Left ventricle myocardium inferior (tissue), 1 donor: ENCODE measurements around the gene MAGEB17. TPM values are rescaled to one million over a fixed set of nuclear protein-coding genes. Genes with fewer than 3 reads are reported as not detected.
"Not testable (repeated sequence)": the region's sequence is repeated elsewhere in the genome, so short reads cannot be mapped to it uniquely, and the experiment has no call there.

ENCODE experiments used
- DNase-seq: peaks from one replicate; pipeline ENCODE4 v3.0.0-alpha.2; 2020
- H3K27ac ChIP-seq: fragments of 200-600 bp; replicated peaks from 2 replicates; pipeline ENCODE4 v1.8.0; 2021
- H3K27me3 ChIP-seq: fragments of 200-600 bp; 2 replicates; pipeline ENCODE4 v1.8.0; 2021; ENCODE audit warnings: low read depth
- H3K36me3 ChIP-seq: fragments of 200-600 bp; 2 replicates; pipeline ENCODE4 v1.8.0; 2021
- H3K4me1 ChIP-seq: fragments of 200-600 bp; 2 replicates; pipeline ENCODE4 v1.8.0; 2021
- H3K4me3 ChIP-seq: fragments of 200-600 bp; 2 replicates; pipeline ENCODE4 v1.8.0; 2021; ENCODE audit warnings: mild to moderate bottlenecking, moderate library complexity
- H3K9me3 ChIP-seq: fragments of 200-600 bp; replicated peaks from 2 replicates; pipeline ENCODE4 v1.8.0; 2021
- CTCF ChIP-seq: fragments of 200-600 bp; IDR thresholded peaks from 2 replicates; pipeline ENCODE4 v1.8.0; 2021; ENCODE audit warnings: antibody characterized with exemption, mild to moderate bottlenecking, borderline replicate concordance
- intact Hi-C: fragments of 100-400 bp; cut with micrococcal nuclease; formaldehyde crosslinking; loops from one replicate; pipeline ENCODE4 v1.11.0; 2022
- total RNA-seq: library from RNA; stranded (reverse); fragmentation: NEBNext Ultra II Directional; extraction: Animal tissue kit (Norgen Biotek cat#: 25700); gene quantifications from one replicate; pipeline ENCODE4 v1.2.1, GENCODE V29; 2021
- donor health status: DM: no; HTN: yes; CAD: no; lungs with severe emphysema.

The MAGEB17 gene
- total RNA-seq, 1 donor from 2014 or later = not detected

DNA sequence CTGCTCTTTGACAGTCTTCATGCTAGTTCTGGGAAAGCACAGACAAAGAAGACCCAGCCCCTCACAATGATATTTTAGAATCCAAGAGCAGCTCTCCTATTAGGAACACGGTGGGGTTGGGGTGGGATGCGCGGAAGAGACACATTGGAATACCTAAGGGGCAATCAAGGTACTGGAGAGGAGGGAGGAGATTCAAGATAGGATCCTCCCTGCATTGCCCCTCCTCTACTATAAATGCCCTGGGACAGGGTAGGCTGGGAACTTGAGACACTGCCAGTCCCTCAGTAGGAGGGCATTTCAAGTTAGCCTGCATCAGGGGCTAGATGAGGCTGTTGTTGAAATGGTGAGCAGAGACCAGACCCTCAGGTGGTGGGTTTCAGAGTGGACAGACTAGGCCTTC lies 5.1 kb downstream of the MAGEB17 start:
- intact Hi-C loops = no loop called here
- no peak overlapping the region for H3K4me3 ChIP-seq
- H3K9me3 ChIP-seq = no peaks in the 10 kb centered on the region
- no peaks in the 10 kb centered on the region for H3K4me1 ChIP-seq
- no peak for TF ChIP-seq CTCF
- no peak overlapping the region for H3K27ac ChIP-seq
- no peaks in the 10 kb centered on the region for H3K36me3 ChIP-seq
- no peaks in the 10 kb centered on the region for H3K27me3 ChIP-seq
- DNase-seq = no peak

DNA sequence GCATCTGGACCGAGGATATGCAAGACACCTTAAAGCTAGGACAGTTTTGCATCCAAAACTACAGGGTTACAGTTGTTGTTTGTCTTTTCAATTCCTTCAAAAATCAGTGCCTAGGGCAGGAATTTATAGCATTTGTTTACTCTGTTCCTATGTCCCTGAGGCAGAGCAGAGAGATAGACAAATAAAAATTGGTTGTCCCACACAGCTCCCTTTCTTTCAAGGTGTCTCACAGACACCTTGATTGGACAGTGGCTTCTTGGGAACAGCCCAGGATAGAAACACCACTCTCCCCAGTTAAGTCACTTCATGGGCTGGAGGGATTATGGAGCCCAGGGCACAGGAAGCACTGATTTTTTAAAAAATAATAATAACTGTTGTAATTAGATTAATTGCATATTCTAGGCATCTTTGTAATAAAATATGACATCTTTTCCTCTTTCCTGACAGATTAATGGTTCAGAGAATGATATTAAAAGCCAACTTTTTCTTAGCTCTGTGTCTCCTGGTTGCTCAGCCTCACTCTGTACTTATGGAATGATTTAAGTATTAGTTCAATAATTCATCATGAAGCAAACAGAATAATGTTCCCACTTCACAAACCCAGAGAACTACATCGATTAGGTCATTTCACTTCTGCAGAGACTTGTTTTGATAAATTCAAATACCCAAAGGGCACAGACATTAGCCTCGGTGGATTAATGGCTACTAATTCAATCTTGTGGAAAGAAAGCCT lies 8.2 kb downstream of the MAGEB17 start:
- H3K27ac ChIP-seq = no peak overlapping the region
- intact Hi-C loops = no loop called here
- H3K36me3 ChIP-seq = no peaks in the 10 kb centered on the region
- no peaks in the 10 kb centered on the region for H3K27me3 ChIP-seq
- TF ChIP-seq CTCF = no peak
- DNase-seq = no peak
- no peaks in the 10 kb centered on the region for H3K4me1 ChIP-seq
- no peak overlapping the region for H3K4me3 ChIP-seq
- no peaks in the 10 kb centered on the region for H3K9me3 ChIP-seq

- DNase-seq = no peak
- intact Hi-C loops = no loop called here
- Histone ChIP-seq H3K4me3 (no peak overlapping the region), H3K4me1 (no peaks in the 10 kb centered on the region), H3K9me3 (no peaks in the 10 kb centered on the region), H3K27ac (no peak overlapping the region), H3K27me3 (no peaks in the 10 kb centered on the region), H3K36me3 (no peaks in the 10 kb centered on the region)
- no peak for TF ChIP-seq CTCF
Observed at GRCh38 chrX:16177260-16177659, 10.0 kb downstream of the MAGEB17 start.

DNA sequence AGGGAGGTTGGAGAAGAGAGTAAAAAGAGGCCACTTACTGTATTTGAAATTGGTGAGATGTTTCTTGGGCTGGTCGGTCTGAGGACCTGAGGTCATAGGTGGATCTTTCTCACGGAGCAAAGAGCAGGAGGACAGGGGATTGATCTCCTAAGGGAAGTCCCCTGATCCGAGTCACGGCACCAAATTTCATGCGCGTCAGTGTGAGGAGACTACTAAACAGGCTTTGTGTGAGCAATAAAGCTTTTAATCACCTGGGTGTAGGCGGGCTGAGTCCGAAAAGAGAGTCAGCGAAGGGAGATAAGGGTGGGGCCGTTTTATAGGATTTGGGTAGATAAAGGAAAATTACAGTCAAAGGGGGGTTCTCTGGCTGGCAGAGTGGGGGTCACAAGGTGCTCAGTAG lies 16.6 kb downstream of the MAGEB17 start:
- H3K36me3 ChIP-seq, H3K9me3 ChIP-seq, H3K27ac ChIP-seq, H3K27me3 ChIP-seq, intact Hi-C loops, H3K4me1 ChIP-seq, H3K4me3 ChIP-seq, DNase-seq: not testable (repeated sequence)

- Histone ChIP-seq H3K4me3 (no peak overlapping the region), H3K4me1 (no peaks in the 10 kb centered on the region), H3K27ac (no peak overlapping the region), H3K27me3 (no peaks in the 10 kb centered on the region), H3K9me3 (no peaks in the 10 kb centered on the region), H3K36me3 (no peaks in the 10 kb centered on the region)
- intact Hi-C loops = no loop called here
- TF ChIP-seq CTCF = no peak
- no peak for DNase-seq
Observed at GRCh38 chrX:16185725-16186136, 18.4 kb downstream of the MAGEB17 start.

DNA sequence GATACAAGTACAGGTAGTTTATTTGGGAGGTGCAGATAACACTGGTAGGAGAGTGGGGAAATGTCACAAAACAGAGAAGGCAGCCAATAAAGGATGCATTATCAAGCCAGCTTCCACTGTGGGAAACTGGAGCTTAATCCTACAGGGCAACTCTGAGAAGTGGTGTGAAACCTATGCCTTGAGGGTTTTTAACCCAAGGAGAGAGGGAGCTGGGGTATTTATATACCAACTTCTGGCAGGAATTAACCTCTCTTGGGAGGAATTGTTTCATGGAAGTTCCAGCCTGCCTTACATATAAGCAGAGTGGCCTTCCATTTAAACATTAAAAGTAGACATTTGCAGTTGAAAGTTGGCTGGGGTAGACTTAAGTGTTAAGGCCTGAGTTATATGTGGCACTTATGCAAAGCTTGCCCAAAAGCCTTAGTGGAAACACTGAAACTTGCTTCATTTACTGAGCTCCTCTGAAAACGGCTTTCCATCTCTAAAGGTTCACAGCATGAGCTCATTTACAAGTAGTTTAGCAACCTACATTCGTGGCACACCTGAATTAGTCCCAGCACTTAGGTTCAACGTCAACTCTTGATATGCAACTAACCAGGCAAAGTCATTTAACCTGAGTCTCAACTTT lies 19.2 kb downstream of the MAGEB17 start:
- H3K27me3 ChIP-seq = no peaks in the 10 kb centered on the region
- TF ChIP-seq CTCF = no peak
- DNase-seq = no peak
- no peaks in the 10 kb centered on the region for H3K4me1 ChIP-seq
- H3K27ac ChIP-seq = no peak overlapping the region
- no peaks in the 10 kb centered on the region for H3K9me3 ChIP-seq
- intact Hi-C loops = no loop called here
- no peaks in the 10 kb centered on the region for H3K36me3 ChIP-seq
- no peak overlapping the region for H3K4me3 ChIP-seq
